Measurements from ENCODE around the gene DGKG. TPM values are rescaled to one million over a fixed set of nuclear protein-coding genes. Genes with fewer than 3 reads are reported as not detected.

The DGKG gene
- total RNA-seq, 2 donors from 2014 or later: 0.42 to 1.0 TPM

- H3K9me3 Mint-ChIP-seq: no peaks in the 10 kb centered on the region
- peaks cover 23% of the 10 kb centered on the region for H3K4me1 Mint-ChIP-seq (ENCODE audit: low read depth)
- H3K4me3 Mint-ChIP-seq: peak overlapping the region in 1 of 2 donors; percentile 23
- ATAC-seq (replicated peaks in 1 of 2): peak; percentile 67 to 83
- no peak overlapping the region for H3K27ac Mint-ChIP-seq
- no peaks in the 10 kb centered on the region for H3K36me3 Mint-ChIP-seq (ENCODE audit: insufficient read depth in 2 of 2)
- peak; percentile 13 to 27 for DNase-seq
- peaks cover 13% of the 10 kb centered on the region for H3K27me3 Mint-ChIP-seq (ENCODE audit: low read depth)
Measured at GRCh38 chr3:186185194-186185787, 176.7 kb downstream of the DGKG start.

GRCh38 chr3:186184021-186184420 lies 178.0 kb downstream of the DGKG start:
- peaks cover 6% of the 10 kb centered on the region for H3K27me3 Mint-ChIP-seq (ENCODE audit: low read depth)
- ATAC-seq (replicated peaks in 1 of 2): no peak
- no peak overlapping the region for H3K27ac Mint-ChIP-seq
- peaks cover 30% of the 10 kb centered on the region for H3K4me1 Mint-ChIP-seq (ENCODE audit: low read depth)
- H3K36me3 Mint-ChIP-seq (ENCODE audit: insufficient read depth in 2 of 2): no peaks in the 10 kb centered on the region
- no peaks in the 10 kb centered on the region for H3K9me3 Mint-ChIP-seq
- H3K4me3 Mint-ChIP-seq: no peak overlapping the region
- DNase-seq: no peak

GRCh38 chr3:186182850-186183249 lies 179.2 kb downstream of the DGKG start:
- ATAC-seq (replicated peaks in 1 of 2): no peak
- Mint-ChIP-seq H3K4me1 (ENCODE audit: low read depth) (peaks cover 30% of the 10 kb centered on the region), H3K9me3 (no peaks in the 10 kb centered on the region)

GRCh38 chr3:186181901-186182300 lies 180.1 kb downstream of the DGKG start:
- Mint-ChIP-seq H3K9me3 (no peaks in the 10 kb centered on the region), H3K4me1 (ENCODE audit: low read depth) (peaks cover 30% of the 10 kb centered on the region), H3K4me3 (no peak overlapping the region), H3K36me3 (ENCODE audit: insufficient read depth in 2 of 2) (no peaks in the 10 kb centered on the region), H3K27me3 (ENCODE audit: low read depth) (peaks cover under 1% of the 10 kb centered on the region), H3K27ac (no peak overlapping the region)
- ATAC-seq (replicated peaks in 1 of 2): no peak
- DNase-seq: no peak

More at GRCh38 chr3:186182850-186183249, 179.2 kb downstream of the DGKG start:
- Mint-ChIP-seq H3K27ac (no peak overlapping the region), H3K27me3 (ENCODE audit: low read depth) (peaks cover 6% of the 10 kb centered on the region), H3K36me3 (ENCODE audit: insufficient read depth in 2 of 2) (no peaks in the 10 kb centered on the region), H3K4me3 (no peak overlapping the region)
- DNase-seq: no peak

- ATAC-seq (replicated peaks in 1 of 2) (peak; percentile 43 to 44), DNase-seq (peak in 1 of 2 donors; percentile 8)
- Mint-ChIP-seq H3K9me3 (no peaks in the 10 kb centered on the region), H3K4me1 (ENCODE audit: low read depth) (peaks cover 30% of the 10 kb centered on the region), H3K27me3 (ENCODE audit: low read depth) (no peaks in the 10 kb centered on the region), H3K27ac (no peak overlapping the region), H3K36me3 (ENCODE audit: insufficient read depth in 2 of 2) (no peaks in the 10 kb centered on the region), H3K4me3 (no peak overlapping the region)
Measured at GRCh38 chr3:186180891-186181481, 181.0 kb downstream of the DGKG start.

GRCh38 chr3:186180151-186180550 lies 181.9 kb downstream of the DGKG start:
- H3K27me3 Mint-ChIP-seq (ENCODE audit: low read depth): no peaks in the 10 kb centered on the region
- DNase-seq: no peak
- no peaks in the 10 kb centered on the region for H3K9me3 Mint-ChIP-seq
- no peaks in the 10 kb centered on the region for H3K36me3 Mint-ChIP-seq (ENCODE audit: insufficient read depth in 2 of 2)
- H3K4me3 Mint-ChIP-seq: no peak overlapping the region
- H3K27ac Mint-ChIP-seq: no peak overlapping the region
- H3K4me1 Mint-ChIP-seq (ENCODE audit: low read depth): peaks cover 25% of the 10 kb centered on the region
- ATAC-seq (replicated peaks in 1 of 2): peak in 1 of 2 donors; percentile 56

- ATAC-seq (replicated peaks in 1 of 2) (no peak), DNase-seq (no peak)
- H3K9me3 Mint-ChIP-seq: no peaks in the 10 kb centered on the region
- H3K36me3 Mint-ChIP-seq (ENCODE audit: insufficient read depth in 2 of 2): no peaks in the 10 kb centered on the region
- no peak overlapping the region for H3K27ac Mint-ChIP-seq
- no peak overlapping the region for H3K4me3 Mint-ChIP-seq
- H3K4me1 Mint-ChIP-seq (ENCODE audit: low read depth): peaks cover 15% of the 10 kb centered on the region
- H3K27me3 Mint-ChIP-seq (ENCODE audit: low read depth): peaks cover 7% of the 10 kb centered on the region
Measured at GRCh38 chr3:186178412-186178811, 183.6 kb downstream of the DGKG start.

- no peak overlapping the region for H3K4me3 Mint-ChIP-seq
Measured at GRCh38 chr3:186176373-186176990, 185.6 kb downstream of the DGKG start.

GRCh38 chr3:186173224-186173815 lies 188.7 kb downstream of the DGKG start:
- Mint-ChIP-seq H3K36me3 (ENCODE audit: insufficient read depth in 2 of 2) (no peaks in the 10 kb centered on the region), H3K4me1 (ENCODE audit: low read depth) (no peaks in the 10 kb centered on the region), H3K4me3 (no peak overlapping the region), H3K9me3 (no peaks in the 10 kb centered on the region), H3K27me3 (ENCODE audit: low read depth) (peaks cover 13% of the 10 kb centered on the region), H3K27ac (no peak overlapping the region)
- ATAC-seq (replicated peaks in 1 of 2) (no peak), DNase-seq (no peak)

More at GRCh38 chr3:186176373-186176990, 185.6 kb downstream of the DGKG start:
- Mint-ChIP-seq H3K4me1 (ENCODE audit: low read depth) (peaks cover 15% of the 10 kb centered on the region), H3K27me3 (ENCODE audit: low read depth) (peaks cover 7% of the 10 kb centered on the region), H3K36me3 (ENCODE audit: insufficient read depth in 2 of 2) (no peaks in the 10 kb centered on the region), H3K27ac (no peak overlapping the region), H3K9me3 (no peaks in the 10 kb centered on the region)
- DNase-seq (no peak), ATAC-seq (replicated peaks in 1 of 2) (no peak)

- H3K9me3 Mint-ChIP-seq: peaks cover 3 to 4% of the 10 kb centered on the region in 2 donors
- ATAC-seq (replicated peaks in 1 of 2) (no peak), DNase-seq (no peak)
- H3K4me3 Mint-ChIP-seq: no peak overlapping the region
- H3K27ac Mint-ChIP-seq: no peak overlapping the region
- H3K4me1 Mint-ChIP-seq (ENCODE audit: low read depth): no peaks in the 10 kb centered on the region
- H3K36me3 Mint-ChIP-seq (ENCODE audit: insufficient read depth in 2 of 2): no peaks in the 10 kb centered on the region
- peaks cover 19% of the 10 kb centered on the region for H3K27me3 Mint-ChIP-seq (ENCODE audit: low read depth)
Measured at GRCh38 chr3:186172353-186172752, 189.7 kb downstream of the DGKG start.

- ATAC-seq (replicated peaks in 1 of 2): no peak
- Mint-ChIP-seq H3K4me3 (no peak overlapping the region), H3K27ac (no peak overlapping the region), H3K27me3 (ENCODE audit: low read depth) (peaks cover 24% of the 10 kb centered on the region), H3K36me3 (ENCODE audit: insufficient read depth in 2 of 2) (no peaks in the 10 kb centered on the region), H3K9me3 (peaks cover 3 to 4% of the 10 kb centered on the region in 2 donors), H3K4me1 (ENCODE audit: low read depth) (no peaks in the 10 kb centered on the region)
- no peak for DNase-seq
Measured at GRCh38 chr3:186171521-186171920, 190.5 kb downstream of the DGKG start.

- ATAC-seq (replicated peaks in 1 of 2): no peak
- Mint-ChIP-seq H3K27ac (no peak overlapping the region), H3K27me3 (ENCODE audit: low read depth) (peaks cover 34% of the 10 kb centered on the region), H3K9me3 (peaks cover 3 to 4% of the 10 kb centered on the region in 2 donors), H3K36me3 (ENCODE audit: insufficient read depth in 2 of 2) (no peaks in the 10 kb centered on the region), H3K4me1 (ENCODE audit: low read depth) (no peaks in the 10 kb centered on the region), H3K4me3 (no peak overlapping the region)
- DNase-seq: no peak
Measured at GRCh38 chr3:186170516-186170915, 191.5 kb downstream of the DGKG start.

- DNase-seq: no peak
- Mint-ChIP-seq H3K27me3 (ENCODE audit: low read depth) (peaks cover 44% of the 10 kb centered on the region), H3K4me3 (no peak overlapping the region), H3K4me1 (ENCODE audit: low read depth) (no peaks in the 10 kb centered on the region), H3K27ac (no peak overlapping the region), H3K9me3 (peaks cover 3 to 4% of the 10 kb centered on the region in 2 donors), H3K36me3 (ENCODE audit: insufficient read depth in 2 of 2) (no peaks in the 10 kb centered on the region)
- no peak for ATAC-seq (replicated peaks in 1 of 2)
Measured at GRCh38 chr3:186169379-186169778, 192.7 kb downstream of the DGKG start.

Data from activated T-cell treated with anti-CD3 and anti-CD28 coated beads, Interleukin-2, amount 50 U/mL, for 72 hours (primary cell).